ENCODE measurements around the gene OR2L8. TPM values are rescaled to one million over a fixed set of nuclear protein-coding genes. Genes with fewer than 3 reads are reported as not detected.

OR2L8 gene, protein sequence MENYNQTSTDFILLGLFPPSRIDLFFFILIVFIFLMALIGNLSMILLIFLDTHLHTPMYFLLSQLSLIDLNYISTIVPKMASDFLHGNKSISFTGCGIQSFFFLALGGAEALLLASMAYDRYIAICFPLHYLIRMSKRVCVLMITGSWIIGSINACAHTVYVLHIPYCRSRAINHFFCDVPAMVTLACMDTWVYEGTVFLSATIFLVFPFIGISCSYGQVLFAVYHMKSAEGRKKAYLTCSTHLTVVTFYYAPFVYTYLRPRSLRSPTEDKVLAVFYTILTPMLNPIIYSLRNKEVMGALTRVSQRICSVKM
- polyA plus RNA-seq (2013), result not detected in 2 replicates

DNA sequence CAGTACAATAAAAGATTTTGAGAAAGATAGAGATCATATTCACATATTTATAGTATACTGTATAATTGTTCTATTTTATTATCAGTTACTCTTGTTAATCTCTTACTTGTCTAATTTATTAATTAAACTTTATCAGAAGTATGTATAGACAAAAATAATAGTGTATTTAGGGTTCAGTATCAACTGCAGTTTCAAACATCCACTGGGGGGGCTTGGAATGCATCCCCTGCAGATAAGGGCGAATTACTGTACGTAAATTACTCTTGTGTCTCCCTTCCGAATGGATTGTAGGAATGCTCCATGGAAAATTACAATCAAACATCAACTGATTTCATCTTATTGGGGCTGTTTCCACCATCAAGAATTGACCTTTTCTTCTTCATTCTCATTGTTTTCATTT, at the start of gene OR2L8:
Gene OR2L8, plus strand, starts transcription at position 301 of the 400 bp plus-strand sequence. Its CDS starts 0 bp downstream, at position 301.
- peaks cover 8% of the 10 kb centered on the region for H3K9me3 ChIP-seq (ENCODE audit: insufficient read depth, low read depth, low read length)
- H2BK12ac ChIP-seq (ENCODE audit: low read length), result no peak within 1 kb of the TSS
- no peak within 1 kb of the TSS for H3K27ac ChIP-seq (ENCODE audit: low read depth, low read length)
- H3K18ac ChIP-seq (ENCODE audit: low read length), result no peak within 1 kb of the TSS
- no peaks in the 10 kb centered on the region for H3K27me3 ChIP-seq (ENCODE audit: insufficient read depth, low read length)
- H3K79me2 ChIP-seq (ENCODE audit: control insufficient read depth, insufficient read depth, low read length, poor library complexity), result no peaks in the 10 kb centered on the region
- no peak within 1 kb of the TSS for H2AK5ac ChIP-seq (ENCODE audit: low read length)
- H3K4me3 ChIP-seq (ENCODE audit: low read depth, low read length), result no peak within 1 kb of the TSS
- H3K79me1 ChIP-seq (ENCODE audit: low read length), result no peaks in the 10 kb centered on the region
- no peak within 1 kb of the TSS for H3K14ac ChIP-seq (ENCODE audit: low read length)
- H4K12ac ChIP-seq (ENCODE audit: low read depth, low read length), result no peak within 1 kb of the TSS
- H3K4me1 ChIP-seq (ENCODE audit: control insufficient read depth in 1 of 2, insufficient read depth in 2 of 2, low read length in 2 of 2), result no peaks in the 10 kb centered on the region
- DNase-seq, result no peak
- H3K23ac ChIP-seq (ENCODE audit: low read length), result no peak within 1 kb of the TSS
- no peak within 1 kb of the TSS for H2BK5ac ChIP-seq (ENCODE audit: low read depth, low read length, poor library complexity)
- H3K9ac ChIP-seq (ENCODE audit: low read length), result no peak within 1 kb of the TSS
- H3K4ac ChIP-seq (ENCODE audit: low read depth, low read length), result no peak within 1 kb of the TSS
- no peak within 1 kb of the TSS for H2BK120ac ChIP-seq (ENCODE audit: insufficient read depth, low read length, poor library complexity)
- H4K91ac ChIP-seq (ENCODE audit: low read depth, low read length), result no peak within 1 kb of the TSS
- no peak within 1 kb of the TSS for H3K4me2 ChIP-seq (ENCODE audit: low read length)
- H2AFZ ChIP-seq (ENCODE audit: insufficient read depth, low read length, poor library complexity), result no peak within 1 kb of the TSS
- H4K8ac ChIP-seq (ENCODE audit: low read depth, low read length), result no peak within 1 kb of the TSS
- H3K36me3 ChIP-seq (ENCODE audit: control insufficient read depth in 1 of 2, insufficient read depth in 2 of 2, low read length in 2 of 2), result no peaks in the 10 kb centered on the region
- no CpG with 5 or more reads among the region's 3 CpGs for WGBS (ENCODE audit: extremely low coverage, insufficient coverage, insufficient read length)

DNA sequence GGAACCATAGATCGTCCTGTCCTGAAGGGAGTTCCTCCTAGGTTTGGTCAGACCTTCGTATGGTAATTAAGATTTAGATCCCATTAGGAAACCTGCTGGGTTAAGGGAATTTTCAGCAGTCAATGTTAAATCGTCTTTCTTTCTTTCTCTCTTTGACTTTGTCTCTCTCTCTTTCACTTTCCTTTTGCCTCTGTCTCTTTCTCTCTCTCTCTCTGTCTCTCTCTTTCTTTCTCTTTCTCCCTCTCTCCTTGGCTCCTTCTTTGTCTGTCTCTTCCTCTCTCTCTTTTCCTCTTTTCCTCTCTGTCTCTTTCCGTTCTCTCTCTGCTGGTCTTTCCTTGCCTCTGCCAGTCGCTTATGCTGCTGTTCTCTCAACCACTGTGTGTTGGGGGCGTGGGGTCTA, 44.5 kb upstream of the OR2L8 start:
- no peak overlapping the region for H4K8ac ChIP-seq (ENCODE audit: low read depth, low read length)
- no peaks in the 10 kb centered on the region for H3K27me3 ChIP-seq (ENCODE audit: insufficient read depth, low read length)
- no peak overlapping the region for H3K27ac ChIP-seq (ENCODE audit: low read depth, low read length)
- H2BK12ac ChIP-seq (ENCODE audit: low read length), result no peak overlapping the region
- no peak overlapping the region for H2BK120ac ChIP-seq (ENCODE audit: insufficient read depth, low read length, poor library complexity)
- no peak overlapping the region for H2AFZ ChIP-seq (ENCODE audit: insufficient read depth, low read length, poor library complexity)
- DNase-seq, result no peak
- H3K4me1 ChIP-seq (ENCODE audit: control insufficient read depth in 1 of 2, insufficient read depth in 2 of 2, low read length in 2 of 2), result peaks cover 2 to 7% of the 10 kb centered on the region in 2 experiments
- H2BK5ac ChIP-seq (ENCODE audit: low read depth, low read length, poor library complexity), result no peak overlapping the region
- H2AK5ac ChIP-seq (ENCODE audit: low read length), result no peak overlapping the region
- no peak overlapping the region for H3K9ac ChIP-seq (ENCODE audit: low read length)
- no peak overlapping the region for H3K18ac ChIP-seq (ENCODE audit: low read length)
- H3K36me3 ChIP-seq (ENCODE audit: control insufficient read depth in 1 of 2, insufficient read depth in 2 of 2, low read length in 2 of 2), result no peaks in the 10 kb centered on the region
- H3K79me1 ChIP-seq (ENCODE audit: low read length), result no peaks in the 10 kb centered on the region
- no peak overlapping the region for H3K23ac ChIP-seq (ENCODE audit: low read length)
- H3K4ac ChIP-seq (ENCODE audit: low read depth, low read length), result no peak overlapping the region
- peaks cover 1% of the 10 kb centered on the region for H3K9me3 ChIP-seq (ENCODE audit: insufficient read depth, low read depth, low read length)
- no peaks in the 10 kb centered on the region for H3K79me2 ChIP-seq (ENCODE audit: control insufficient read depth, insufficient read depth, low read length, poor library complexity)
- H3K4me2 ChIP-seq (ENCODE audit: low read length), result no peak overlapping the region
- WGBS (ENCODE audit: extremely low coverage, insufficient coverage, insufficient read length), result no CpG with 5 or more reads among the region's 6 CpGs
- no peak overlapping the region for H3K4me3 ChIP-seq (ENCODE audit: low read depth, low read length)
- no peak overlapping the region for H4K91ac ChIP-seq (ENCODE audit: low read depth, low read length)
- no peak overlapping the region for H4K12ac ChIP-seq (ENCODE audit: low read depth, low read length)
- no peak overlapping the region for H3K14ac ChIP-seq (ENCODE audit: low read length)

DNA sequence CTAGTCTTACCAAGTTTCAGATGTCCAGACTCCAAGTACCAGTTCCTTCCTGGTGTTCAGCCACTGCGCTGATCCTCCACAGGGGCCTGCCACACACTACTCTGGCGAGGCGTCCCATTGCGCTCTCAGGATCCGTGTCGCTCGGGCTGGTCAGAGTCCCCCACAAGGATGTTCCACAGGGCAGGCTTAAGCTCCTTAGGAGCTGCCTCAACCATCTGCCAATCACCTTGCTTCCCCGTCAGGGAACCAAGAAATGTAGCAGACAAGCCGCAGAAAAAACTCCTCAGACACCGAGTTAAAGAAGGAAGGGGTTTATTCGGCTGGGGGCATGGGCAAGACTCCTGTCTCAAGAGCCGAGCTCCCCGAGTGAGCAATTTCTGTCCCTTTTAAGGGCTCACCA, 43.5 kb upstream of the OR2L8 start:
- no CpG with 5 or more reads among the region's 13 CpGs for whole genome bisulfite sequencing (ENCODE audit: extremely low coverage, insufficient coverage, insufficient read length)
- no peak overlapping the region for H2AFZ ChIP-seq (ENCODE audit: insufficient read depth, low read length, poor library complexity)
- H3K23ac ChIP-seq (ENCODE audit: low read length), result no peak overlapping the region
- no peaks in the 10 kb centered on the region for H3K79me2 ChIP-seq (ENCODE audit: control insufficient read depth, insufficient read depth, low read length, poor library complexity)
- no peaks in the 10 kb centered on the region for H3K27me3 ChIP-seq (ENCODE audit: insufficient read depth, low read length)
- H2BK5ac ChIP-seq (ENCODE audit: low read depth, low read length, poor library complexity), result no peak overlapping the region
- no peak overlapping the region for H3K4ac ChIP-seq (ENCODE audit: low read depth, low read length)
- no peak overlapping the region for H3K27ac ChIP-seq (ENCODE audit: low read depth, low read length)
- no peak overlapping the region for H3K9ac ChIP-seq (ENCODE audit: low read length)
- H3K4me1 ChIP-seq (ENCODE audit: control insufficient read depth in 1 of 2, insufficient read depth in 2 of 2, low read length in 2 of 2), result peaks cover 2 to 7% of the 10 kb centered on the region in 2 experiments
- no peak for DNase-seq
- H2BK120ac ChIP-seq (ENCODE audit: insufficient read depth, low read length, poor library complexity), result no peak overlapping the region
- peaks cover 1% of the 10 kb centered on the region for H3K9me3 ChIP-seq (ENCODE audit: insufficient read depth, low read depth, low read length)
- H3K4me2 ChIP-seq (ENCODE audit: low read length), result no peak overlapping the region
- H3K36me3 ChIP-seq (ENCODE audit: control insufficient read depth in 1 of 2, insufficient read depth in 2 of 2, low read length in 2 of 2), result no peaks in the 10 kb centered on the region
- no peak overlapping the region for H3K14ac ChIP-seq (ENCODE audit: low read length)
- no peak overlapping the region for H3K18ac ChIP-seq (ENCODE audit: low read length)
- no peak overlapping the region for H2BK12ac ChIP-seq (ENCODE audit: low read length)
- H2AK5ac ChIP-seq (ENCODE audit: low read length), result no peak overlapping the region
- no peak overlapping the region for H3K4me3 ChIP-seq (ENCODE audit: low read depth, low read length)
- no peak overlapping the region for H4K12ac ChIP-seq (ENCODE audit: low read depth, low read length)
- H3K79me1 ChIP-seq (ENCODE audit: low read length), result no peaks in the 10 kb centered on the region
- H4K91ac ChIP-seq (ENCODE audit: low read depth, low read length), result no peak overlapping the region
- no peak overlapping the region for H4K8ac ChIP-seq (ENCODE audit: low read depth, low read length)

DNA sequence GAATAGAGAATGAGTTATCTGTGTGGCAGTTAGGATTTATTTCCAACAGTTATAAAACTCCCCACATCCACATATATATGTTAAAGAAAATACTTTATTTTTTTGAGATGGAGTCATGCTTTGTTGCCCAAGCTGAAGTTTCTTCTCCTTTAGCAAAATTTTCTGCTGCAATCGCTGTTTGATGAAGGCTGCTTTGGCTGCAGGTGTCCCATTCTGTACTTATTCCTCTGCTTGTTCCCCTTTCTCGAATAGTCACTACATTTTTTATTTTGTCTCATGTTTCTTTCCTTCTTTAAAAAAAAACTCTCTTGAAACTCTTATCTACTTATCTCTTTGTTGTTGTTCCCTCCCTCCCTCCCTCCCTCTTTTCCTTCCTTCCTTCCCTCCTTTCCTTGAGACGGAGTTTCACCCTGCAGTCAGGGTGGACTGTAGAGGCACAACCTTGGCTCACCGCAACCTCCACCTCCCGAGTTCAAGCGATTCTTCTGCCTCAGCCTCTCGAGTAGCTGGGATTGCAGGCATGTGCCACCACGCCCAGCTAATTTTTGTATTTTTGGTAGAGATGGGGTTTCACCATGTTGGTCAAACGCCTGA, 42.7 kb upstream of the OR2L8 start:
- no peak overlapping the region for H2BK5ac ChIP-seq (ENCODE audit: low read depth, low read length, poor library complexity)

More for the DNA sequence above, 42.7 kb upstream of the OR2L8 start:
- no peak overlapping the region for H3K18ac ChIP-seq (ENCODE audit: low read length)
- no peak overlapping the region for H2AK5ac ChIP-seq (ENCODE audit: low read length)
- no peaks in the 10 kb centered on the region for H3K36me3 ChIP-seq (ENCODE audit: control insufficient read depth in 1 of 2, insufficient read depth in 2 of 2, low read length in 2 of 2)
- DNase-seq, result no peak
- no peak overlapping the region for H3K4me3 ChIP-seq (ENCODE audit: low read depth, low read length)
- H4K91ac ChIP-seq (ENCODE audit: low read depth, low read length), result no peak overlapping the region
- H2BK12ac ChIP-seq (ENCODE audit: low read length), result no peak overlapping the region
- no CpG with 5 or more reads among the region's 9 CpGs for WGBS (ENCODE audit: extremely low coverage, insufficient coverage, insufficient read length)
- H3K4ac ChIP-seq (ENCODE audit: low read depth, low read length), result no peak overlapping the region
- no peak overlapping the region for H3K23ac ChIP-seq (ENCODE audit: low read length)
- no peak overlapping the region for H3K27ac ChIP-seq (ENCODE audit: low read depth, low read length)
- no peak overlapping the region for H3K14ac ChIP-seq (ENCODE audit: low read length)
- peaks cover 1% of the 10 kb centered on the region for H3K9me3 ChIP-seq (ENCODE audit: insufficient read depth, low read depth, low read length)
- H3K4me1 ChIP-seq (ENCODE audit: control insufficient read depth in 1 of 2, insufficient read depth in 2 of 2, low read length in 2 of 2), result peaks cover 2 to 7% of the 10 kb centered on the region in 2 experiments
- H2BK120ac ChIP-seq (ENCODE audit: insufficient read depth, low read length, poor library complexity), result no peak overlapping the region
- no peaks in the 10 kb centered on the region for H3K27me3 ChIP-seq (ENCODE audit: insufficient read depth, low read length)
- H3K79me1 ChIP-seq (ENCODE audit: low read length), result no peaks in the 10 kb centered on the region
- H2AFZ ChIP-seq (ENCODE audit: insufficient read depth, low read length, poor library complexity), result no peak overlapping the region
- no peak overlapping the region for H3K4me2 ChIP-seq (ENCODE audit: low read length)
- H4K12ac ChIP-seq (ENCODE audit: low read depth, low read length), result no peak overlapping the region
- no peak overlapping the region for H4K8ac ChIP-seq (ENCODE audit: low read depth, low read length)
- no peak overlapping the region for H3K9ac ChIP-seq (ENCODE audit: low read length)
- H3K79me2 ChIP-seq (ENCODE audit: control insufficient read depth, insufficient read depth, low read length, poor library complexity), result no peaks in the 10 kb centered on the region

Measured in trophoblast cell (in vitro differentiated cells and primary cell).